Activated CD8-positive, alpha-beta T cell treated with anti-CD3 and anti-CD28 coated beads for 36 hours (primary cell): ENCODE results near the gene TUBA3C. TPM values are rescaled to one million over a fixed set of nuclear protein-coding genes. Genes with fewer than 3 reads are reported as not detected.

Experiments
- ATAC-seq: fragments of 200-7000 bp; cut with Tn5 transposase; one replicate; pipeline ENCODE4 v1.10.0; 2021; ENCODE audit warnings: mild to moderate bottlenecking, moderate library complexity
- CTCF ChIA-PET: fragments of 350-600 bp; sonication (Branson Sonifier 250); formaldehyde crosslinking; loops from one replicate; lab custom pipeline; 2021; ENCODE audit warnings: antibody characterized with exemption; lab: Charles Lee
- POLR2A ChIA-PET: fragments of 350-600 bp; sonication (Branson Sonifier 250); formaldehyde crosslinking; loops from one replicate; lab custom pipeline; 2021; ENCODE audit warnings: antibody characterized with exemption; lab: Charles Lee
- DNase-seq: peaks from one replicate; pipeline ENCODE4 v3.0.0-alpha.2; 2020
- H3K27ac Mint-ChIP-seq: one replicate; pipeline ENCODE4 v1.8.0; 2021; ENCODE audit warnings: mild to moderate bottlenecking, mixed read lengths
- H3K27me3 Mint-ChIP-seq: one replicate; pipeline ENCODE4 v1.8.0; 2021; ENCODE audit warnings: mixed read lengths
- H3K36me3 Mint-ChIP-seq: one replicate; pipeline ENCODE4 v1.8.0; 2021; ENCODE audit warnings: low read depth, mixed read lengths
- H3K4me1 Mint-ChIP-seq: one replicate; pipeline ENCODE4 v1.8.0; 2021; ENCODE audit warnings: low read depth, mixed read lengths
- H3K4me3 Mint-ChIP-seq: one replicate; pipeline ENCODE4 v1.8.0; 2021; ENCODE audit warnings: mild to moderate bottlenecking, moderate library complexity, mixed read lengths
- H3K9me3 Mint-ChIP-seq: one replicate; pipeline ENCODE4 v1.8.0; 2021; ENCODE audit warnings: mixed read lengths
- intact Hi-C: fragments of 100-400 bp; cut with micrococcal nuclease; formaldehyde crosslinking; loops from one replicate; pipeline ENCODE4 v1.10.0; 2022
- total RNA-seq, 2 experiments: library from RNA; stranded (reverse); gene quantifications; one replicate each; pipeline ENCODE4 v1.2.3, GENCODE V29; 2021
- TF ChIP-seq, protein P1 (sequence below): fragments of 200-600 bp; IDR thresholded peaks from one replicate; pipeline ENCODE4 v1.8.0; 2022; ENCODE audit warnings: antibody characterized with exemption, mild to moderate bottlenecking

TUBA3C gene
- total RNA-seq, 2 experiments from 2014 or later, result not detected

DNA sequence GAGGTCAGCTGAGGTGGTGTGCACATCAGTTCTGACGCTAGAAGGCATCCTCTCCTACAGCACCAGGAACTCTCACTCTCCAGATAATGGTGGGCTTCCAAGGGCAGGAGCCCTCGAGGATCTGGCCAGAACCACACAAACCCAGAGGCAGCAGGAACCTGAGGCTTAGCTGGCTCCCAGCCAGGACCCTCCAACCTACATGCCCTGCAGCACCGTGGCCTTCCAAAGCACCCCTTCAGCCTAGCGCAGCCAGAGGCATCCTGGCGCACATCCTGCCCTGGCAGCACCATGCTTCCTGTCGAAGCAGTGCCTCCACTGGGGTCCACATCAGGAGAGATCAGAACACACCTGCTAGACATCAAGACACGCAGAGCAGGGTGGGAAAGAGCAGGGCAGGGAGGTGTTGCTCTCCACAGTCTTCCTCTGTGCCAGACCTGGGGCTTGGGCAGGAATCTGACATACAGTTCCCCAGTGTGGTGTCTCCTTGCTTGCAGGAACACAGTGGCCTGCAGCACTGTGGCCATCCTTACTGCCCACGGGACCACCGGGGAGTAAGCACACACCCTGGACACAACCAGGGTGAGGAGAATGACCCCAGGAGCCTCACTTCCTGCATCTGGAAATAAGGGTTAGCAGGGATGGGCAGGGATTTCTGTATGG lies 21.7 kb downstream of the TUBA3C start:
- Mint-ChIP-seq H3K4me1 (no peaks in the 10 kb centered on the region), H3K27ac (no peak overlapping the region), H3K4me3 (no peak overlapping the region), H3K27me3 (no peaks in the 10 kb centered on the region), H3K36me3 (no peaks in the 10 kb centered on the region), H3K9me3 (peaks cover 7% of the 10 kb centered on the region)
- ATAC-seq (no peak), DNase-seq (no peak)
- CTCF ChIA-PET, result no interaction called here
- TF ChIP-seq, protein P1, sequence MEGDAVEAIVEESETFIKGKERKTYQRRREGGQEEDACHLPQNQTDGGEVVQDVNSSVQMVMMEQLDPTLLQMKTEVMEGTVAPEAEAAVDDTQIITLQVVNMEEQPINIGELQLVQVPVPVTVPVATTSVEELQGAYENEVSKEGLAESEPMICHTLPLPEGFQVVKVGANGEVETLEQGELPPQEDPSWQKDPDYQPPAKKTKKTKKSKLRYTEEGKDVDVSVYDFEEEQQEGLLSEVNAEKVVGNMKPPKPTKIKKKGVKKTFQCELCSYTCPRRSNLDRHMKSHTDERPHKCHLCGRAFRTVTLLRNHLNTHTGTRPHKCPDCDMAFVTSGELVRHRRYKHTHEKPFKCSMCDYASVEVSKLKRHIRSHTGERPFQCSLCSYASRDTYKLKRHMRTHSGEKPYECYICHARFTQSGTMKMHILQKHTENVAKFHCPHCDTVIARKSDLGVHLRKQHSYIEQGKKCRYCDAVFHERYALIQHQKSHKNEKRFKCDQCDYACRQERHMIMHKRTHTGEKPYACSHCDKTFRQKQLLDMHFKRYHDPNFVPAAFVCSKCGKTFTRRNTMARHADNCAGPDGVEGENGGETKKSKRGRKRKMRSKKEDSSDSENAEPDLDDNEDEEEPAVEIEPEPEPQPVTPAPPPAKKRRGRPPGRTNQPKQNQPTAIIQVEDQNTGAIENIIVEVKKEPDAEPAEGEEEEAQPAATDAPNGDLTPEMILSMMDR, result no peak
- POLR2A ChIA-PET, result no interaction called here
- intact Hi-C loops, result no loop called here

DNA sequence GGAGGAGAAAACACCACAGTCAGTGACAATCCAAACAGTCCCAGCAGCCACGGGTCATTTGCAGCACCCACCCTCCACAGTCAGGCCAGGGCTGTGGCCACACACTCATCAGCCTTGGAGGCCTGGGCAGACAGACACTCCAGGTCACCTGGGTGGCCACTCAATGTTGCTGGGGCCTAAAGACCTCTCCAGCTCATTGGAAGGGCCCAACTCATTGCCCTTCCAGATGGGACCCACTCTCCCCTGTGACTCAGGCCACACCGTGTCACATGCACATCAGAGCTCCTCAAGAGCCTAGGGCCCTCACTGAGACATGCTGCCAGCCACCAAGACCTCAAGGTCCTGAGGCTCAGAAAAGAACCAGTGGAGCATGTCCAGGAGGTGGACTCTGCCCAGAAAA lies 22.4 kb downstream of the TUBA3C start:
- DNase-seq, result no peak
- intact Hi-C loops, result no loop called here
- Mint-ChIP-seq H3K27ac (no peak overlapping the region), H3K36me3 (no peaks in the 10 kb centered on the region), H3K27me3 (no peaks in the 10 kb centered on the region), H3K9me3 (peaks cover 6% of the 10 kb centered on the region), H3K4me1 (no peaks in the 10 kb centered on the region), H3K4me3 (no peak overlapping the region)
- TF ChIP-seq, protein P1, result no peak
- CTCF ChIA-PET, result no interaction called here
- POLR2A ChIA-PET, result no interaction called here
- no peak for ATAC-seq

DNA sequence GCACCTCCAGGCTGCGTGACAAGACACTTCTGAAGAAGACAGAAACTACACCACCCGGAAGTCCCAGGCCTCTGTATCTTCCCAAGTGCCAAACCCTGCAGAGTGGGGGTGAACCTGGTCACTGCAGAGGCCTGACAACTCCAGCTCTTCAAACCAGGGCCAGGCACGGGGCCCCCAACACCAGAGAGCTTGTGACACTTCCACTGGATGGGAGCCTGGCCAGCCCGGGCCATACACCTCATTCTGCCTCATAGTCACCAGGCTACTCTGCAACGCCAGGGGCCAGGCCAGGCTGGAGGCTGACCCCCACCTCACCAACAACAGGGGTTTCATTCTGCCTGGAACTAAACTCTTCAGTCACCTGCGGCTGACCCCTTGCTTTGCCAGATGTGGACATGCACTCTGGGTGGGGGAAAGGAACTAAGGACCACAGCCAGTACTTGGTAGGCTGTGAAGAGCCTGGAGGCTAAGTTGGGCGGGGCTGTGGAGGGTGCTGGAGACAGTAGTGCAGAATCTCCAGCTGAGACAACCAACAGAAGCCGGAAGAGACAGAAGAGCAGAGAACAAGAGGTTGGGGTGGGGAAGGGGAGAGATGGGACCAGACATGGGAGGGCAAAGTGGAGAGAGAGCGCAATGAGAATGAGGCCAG lies 23.0 kb downstream of the TUBA3C start:
- Mint-ChIP-seq H3K4me3 (no peak overlapping the region), H3K27me3 (no peaks in the 10 kb centered on the region), H3K9me3 (peaks cover 3% of the 10 kb centered on the region), H3K27ac (no peak overlapping the region), H3K36me3 (no peaks in the 10 kb centered on the region), H3K4me1 (no peaks in the 10 kb centered on the region)
- ATAC-seq, result no peak
- ChIA-PET CTCF (no interaction called here), POLR2A (no interaction called here)
- TF ChIP-seq, protein P1, result no peak
- intact Hi-C loops, result no loop called here
- DNase-seq, result no peak

DNA sequence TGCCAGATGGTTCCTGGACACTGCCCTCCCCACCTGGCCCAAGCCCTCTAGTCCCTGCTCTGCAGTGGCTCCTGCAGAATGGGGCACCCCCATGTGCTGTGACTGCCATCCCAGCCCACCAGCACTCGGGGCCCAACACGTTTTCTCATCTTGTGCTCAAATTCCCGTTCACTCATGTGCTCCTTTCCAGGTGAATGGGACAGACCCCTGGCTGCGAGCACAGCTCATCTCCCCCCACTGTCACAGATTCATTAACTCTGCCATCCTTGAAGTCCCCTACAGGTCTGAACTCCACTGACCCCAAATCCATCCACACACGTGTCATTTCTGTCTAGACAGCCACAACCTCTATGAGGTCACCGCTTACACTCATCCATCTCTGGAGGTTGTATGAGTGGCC lies 23.6 kb downstream of the TUBA3C start:
- DNase-seq (no peak), ATAC-seq (no peak)
- CTCF ChIA-PET, result no interaction called here
- intact Hi-C loops, result no loop called here
- no peaks in the 10 kb centered on the region for H3K4me1 Mint-ChIP-seq
- H3K27me3 Mint-ChIP-seq, result no peaks in the 10 kb centered on the region
- POLR2A ChIA-PET, result no interaction called here
- no peaks in the 10 kb centered on the region for H3K9me3 Mint-ChIP-seq
- H3K4me3 Mint-ChIP-seq, result no peak overlapping the region
- TF ChIP-seq, protein P1, result no peak
- no peak overlapping the region for H3K27ac Mint-ChIP-seq
- no peaks in the 10 kb centered on the region for H3K36me3 Mint-ChIP-seq

DNA sequence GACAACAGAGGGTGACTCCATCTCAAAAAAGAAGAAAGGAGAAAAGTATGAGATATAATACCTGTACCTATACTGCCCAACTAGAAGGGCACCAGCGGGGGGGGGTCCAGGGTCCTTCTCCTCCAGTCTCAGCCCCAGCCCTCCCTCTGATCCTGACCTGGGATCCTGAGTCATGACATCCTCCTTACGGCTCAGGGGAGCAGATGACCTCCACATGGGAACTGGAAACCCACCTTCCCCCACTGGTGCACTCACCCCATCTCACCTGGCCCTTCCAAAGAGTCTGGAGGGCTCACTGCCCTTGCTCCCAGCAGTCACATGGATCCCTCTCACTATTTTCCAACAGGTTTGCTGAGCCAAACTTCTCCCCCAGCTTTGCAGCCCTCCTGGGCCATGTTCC lies 24.2 kb downstream of the TUBA3C start:
- intact Hi-C loops, result no loop called here
- POLR2A ChIA-PET, result no interaction called here
- TF ChIP-seq, protein P1, result no peak
- no peak for DNase-seq
- H3K9me3 Mint-ChIP-seq, result no peaks in the 10 kb centered on the region
- no peaks in the 10 kb centered on the region for H3K27me3 Mint-ChIP-seq
- H3K27ac Mint-ChIP-seq, result no peak overlapping the region
- no peak for ATAC-seq
- H3K4me3 Mint-ChIP-seq, result no peak overlapping the region
- CTCF ChIA-PET, result no interaction called here
- no peaks in the 10 kb centered on the region for H3K4me1 Mint-ChIP-seq
- no peaks in the 10 kb centered on the region for H3K36me3 Mint-ChIP-seq
